PC-9 (cell line): Measurements from ENCODE around the gene PIAS4. TPM values are rescaled to one million over a fixed set of nuclear protein-coding genes. Genes with fewer than 3 reads are reported as not detected.

Source experiments
- BruUV-seq: library from RNA; stranded (reverse); fragments of 400-500 nt; replicated peaks from 2 replicates; lab custom pipeline; 2021; lab: Mats Ljungman, UMichigan
- CTCF ChIA-PET: fragments of 300-600 bp; sonication (Branson Sonifier 250); formaldehyde crosslinking; loops from one replicate; lab custom pipeline; 2022; ENCODE audit warnings: antibody characterized with exemption; lab: Charles Lee
- POLR2A ChIA-PET: fragments of 300-600 bp; sonication (Branson Sonifier 250); formaldehyde crosslinking; loops from one replicate; lab custom pipeline; 2022; ENCODE audit warnings: antibody characterized with exemption; ENCODE audit not compliant: unreplicated experiment; lab: Charles Lee
- DNase-seq, 2 experiments: peaks; one replicate each; pipeline versions ENCODE4 v3.0.0 to v3.0.0-alpha.2; 2015 to 2022; ENCODE audit warnings: mixed read lengths in 1 of 2
- H2AFZ ChIP-seq: fragments of 200-600 bp; sonication (generic); 2 replicates; pipeline ENCODE4 v1.8.1; 2017; ENCODE audit warnings: antibody characterized with exemption
- H3F3A ChIP-seq: fragments of 200-600 bp; sonication (generic); 2 replicates; pipeline ENCODE4 v1.8.1; 2017; ENCODE audit warnings: antibody characterized with exemption, mild to moderate bottlenecking, low read depth; ENCODE audit not compliant: insufficient read depth
- H3K27ac ChIP-seq: fragments of 200-600 bp; sonication (generic); 2 replicates; pipeline ENCODE4 v1.6.1; 2016; ENCODE audit warnings: mixed run types
- H3K27me3 ChIP-seq: fragments of 200-600 bp; sonication (generic); 2 replicates; pipeline ENCODE4 v1.6.1; 2016; ENCODE audit warnings: low read depth, mixed run types; ENCODE audit not compliant: insufficient read depth
- H3K36me3 ChIP-seq: fragments of 200-600 bp; sonication (generic); 2 replicates; pipeline ENCODE4 v1.6.1; 2016; ENCODE audit warnings: low read depth, mixed run types
- H3K4me1 ChIP-seq: fragments of 200-600 bp; sonication (generic); replicated peaks from 2 replicates; pipeline ENCODE4 v1.6.1; 2016; ENCODE audit warnings: mixed run types; ENCODE audit not compliant: insufficient read depth
- H3K4me2 ChIP-seq: fragments of 200-600 bp; sonication (generic); 2 replicates; pipeline ENCODE4 v1.6.1; 2017; ENCODE audit warnings: mixed run types
- H3K4me3 ChIP-seq: fragments of 200-600 bp; sonication (generic); 2 replicates; pipeline ENCODE4 v1.6.1; 2016; ENCODE audit warnings: mixed run types
- H3K79me2 ChIP-seq: fragments of 200-600 bp; sonication (generic); 2 replicates; pipeline ENCODE4 v1.6.1; 2017; ENCODE audit warnings: low read depth, mixed run types
- H3K9me2 ChIP-seq: fragments of 200-600 bp; sonication (generic); 2 replicates; pipeline ENCODE4 v1.8.1; 2017; ENCODE audit warnings: mild to moderate bottlenecking; ENCODE audit not compliant: insufficient read depth
- H3K9me3 ChIP-seq: fragments of 200-600 bp; sonication (generic); 2 replicates; pipeline ENCODE4 v1.8.1; 2016; ENCODE audit warnings: low read depth; ENCODE audit not compliant: insufficient read depth
- H4K20me1 ChIP-seq: fragments of 200-600 bp; sonication (generic); 2 replicates; pipeline ENCODE4 v1.8.1; 2017; ENCODE audit not compliant: insufficient read depth
- EZH2 ChIP-seq: fragments of 200-600 bp; sonication (generic); IDR thresholded peaks from 2 replicates; pipeline ENCODE4 v1.8.0; 2017; ENCODE audit warnings: antibody characterized with exemption, low read depth
- intact Hi-C: fragments of 100-400 bp; cut with micrococcal nuclease; formaldehyde crosslinking; loops from one replicate; pipeline ENCODE4 v1.10.0; 2022; ENCODE audit not compliant: unreplicated experiment
- total RNA-seq: library from RNA; stranded (reverse); gene quantifications from 2 replicates; pipeline ENCODE4 v1.2.3, GENCODE V29; 2021
- TF ChIP-seq, protein P1 (sequence below): fragments of 200-600 bp; sonication (generic); conservative IDR thresholded peaks from 2 replicates; pipeline ENCODE4 v1.6.1; 2017; ENCODE audit warnings: mixed run types, antibody characterized with exemption, mild to moderate bottlenecking, moderate library complexity

Gene PIAS4
- total RNA-seq, 1 experiment from 2014 or later, result 26.5 TPM

DNA sequence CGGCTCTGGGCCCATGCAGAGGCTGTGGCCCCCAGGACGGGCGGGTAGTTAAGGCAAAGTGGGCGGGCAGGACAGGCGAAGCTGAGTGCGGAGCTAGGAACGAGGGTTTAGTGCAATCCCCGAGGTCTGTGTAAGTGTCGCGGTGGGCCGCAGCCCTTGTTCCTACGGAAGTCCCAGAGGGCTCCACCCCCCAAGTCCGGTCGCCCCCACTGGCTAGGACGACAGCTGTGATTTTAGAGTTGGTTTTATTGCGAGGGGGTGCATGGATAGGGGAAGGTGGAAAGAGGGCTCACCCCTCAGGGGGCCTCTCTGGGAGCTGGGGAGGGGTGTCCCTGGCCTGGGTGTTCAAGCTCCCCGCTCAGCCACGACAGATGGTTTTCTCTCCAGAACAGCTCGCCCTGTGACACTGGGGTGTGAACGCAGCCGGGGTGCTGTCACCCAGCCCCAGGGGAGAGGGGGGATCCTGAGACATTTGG is 37.5 kb downstream of the PIAS4 start:
- Histone ChIP-seq H3K4me1 (peaks cover 19% of the 10 kb centered on the region), H4K20me1 (peaks cover 44% of the 10 kb centered on the region), H3K9me2 (no peaks in the 10 kb centered on the region), H3K27me3 (no peaks in the 10 kb centered on the region), H3K79me2 (peaks cover 54% of the 10 kb centered on the region), H3F3A (peaks cover 28% of the 10 kb centered on the region; the same call in 1 of the 2 replicates), H3K27ac (no peak overlapping the region), H2AFZ (no peak overlapping the region), H3K36me3 (no peaks in the 10 kb centered on the region), H3K4me2 (no peak overlapping the region), H3K9me3 (no peaks in the 10 kb centered on the region), H3K4me3 (no peak overlapping the region)
- TF ChIP-seq, protein P1, sequence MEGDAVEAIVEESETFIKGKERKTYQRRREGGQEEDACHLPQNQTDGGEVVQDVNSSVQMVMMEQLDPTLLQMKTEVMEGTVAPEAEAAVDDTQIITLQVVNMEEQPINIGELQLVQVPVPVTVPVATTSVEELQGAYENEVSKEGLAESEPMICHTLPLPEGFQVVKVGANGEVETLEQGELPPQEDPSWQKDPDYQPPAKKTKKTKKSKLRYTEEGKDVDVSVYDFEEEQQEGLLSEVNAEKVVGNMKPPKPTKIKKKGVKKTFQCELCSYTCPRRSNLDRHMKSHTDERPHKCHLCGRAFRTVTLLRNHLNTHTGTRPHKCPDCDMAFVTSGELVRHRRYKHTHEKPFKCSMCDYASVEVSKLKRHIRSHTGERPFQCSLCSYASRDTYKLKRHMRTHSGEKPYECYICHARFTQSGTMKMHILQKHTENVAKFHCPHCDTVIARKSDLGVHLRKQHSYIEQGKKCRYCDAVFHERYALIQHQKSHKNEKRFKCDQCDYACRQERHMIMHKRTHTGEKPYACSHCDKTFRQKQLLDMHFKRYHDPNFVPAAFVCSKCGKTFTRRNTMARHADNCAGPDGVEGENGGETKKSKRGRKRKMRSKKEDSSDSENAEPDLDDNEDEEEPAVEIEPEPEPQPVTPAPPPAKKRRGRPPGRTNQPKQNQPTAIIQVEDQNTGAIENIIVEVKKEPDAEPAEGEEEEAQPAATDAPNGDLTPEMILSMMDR, result no peak
- no peak for TF ChIP-seq EZH2
- no peak for DNase-seq
- ChIA-PET POLR2A (no interaction called here), CTCF (no interaction called here)
- intact Hi-C loops, result no loop called here
- BruUV-seq, result no TSS peak

DNA sequence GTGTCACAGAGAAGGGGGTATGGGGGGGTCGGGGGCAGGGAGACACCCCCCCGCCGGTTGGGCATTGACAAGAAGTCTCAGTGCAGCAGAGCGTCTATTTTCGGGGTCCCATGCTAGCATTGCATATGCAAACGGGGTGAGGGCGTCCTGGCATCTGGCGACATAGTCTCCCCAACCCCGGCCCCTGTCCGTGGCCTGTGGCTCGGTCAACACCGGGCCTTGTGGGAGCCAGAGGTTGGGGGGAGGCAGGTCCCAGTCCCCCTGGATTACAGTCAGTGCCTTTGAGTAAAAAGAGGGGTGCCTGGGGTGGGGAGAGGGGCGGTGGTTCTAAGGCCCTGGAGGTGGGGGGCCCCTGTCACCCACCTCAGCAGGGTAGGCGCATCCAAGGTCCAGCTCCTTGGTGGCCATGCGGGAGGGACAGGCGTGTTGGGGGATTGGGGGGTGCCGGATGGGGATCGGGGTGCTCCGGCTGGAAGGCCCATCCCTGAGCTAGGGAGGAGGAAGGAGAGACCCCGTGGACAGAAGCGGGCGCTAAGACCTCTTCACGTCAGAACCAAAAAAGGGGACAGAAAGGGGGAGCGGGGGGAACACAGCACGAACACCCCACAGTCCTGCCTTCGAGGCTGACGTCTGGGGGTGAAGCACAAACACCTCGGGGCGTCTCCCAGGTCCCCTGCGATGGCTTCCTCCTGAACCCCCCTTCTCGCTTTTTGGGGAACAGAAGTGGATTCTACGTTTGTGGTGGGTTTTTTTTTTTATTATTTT is 38.2 kb downstream of the PIAS4 start:
- intact Hi-C loops, result no loop called here
- Histone ChIP-seq H3K27ac (no peak overlapping the region), H3K4me3 (no peak overlapping the region), H3K4me1 (peaks cover 19% of the 10 kb centered on the region), H3K9me3 (no peaks in the 10 kb centered on the region), H3K9me2 (no peaks in the 10 kb centered on the region), H3K27me3 (no peaks in the 10 kb centered on the region), H3F3A (peaks cover 21% of the 10 kb centered on the region; the same call in 1 of the 2 replicates), H2AFZ (no peak overlapping the region), H3K36me3 (no peaks in the 10 kb centered on the region), H4K20me1 (peaks cover 40% of the 10 kb centered on the region), H3K79me2 (peaks cover 61% of the 10 kb centered on the region), H3K4me2 (no peak overlapping the region)
- TSS peak; percentile 12 for BruUV-seq
- CTCF ChIA-PET, result no interaction called here
- POLR2A ChIA-PET, result no interaction called here
- no peak for TF ChIP-seq EZH2
- TF ChIP-seq, protein P1, result no peak
- no peak for DNase-seq

- H3K27ac ChIP-seq, result no peak overlapping the region
- no peaks in the 10 kb centered on the region for H3K9me2 ChIP-seq
- H4K20me1 ChIP-seq, result peaks cover 39% of the 10 kb centered on the region
- peaks cover 3% of the 10 kb centered on the region; the same call in 1 of the 2 replicates for H3K36me3 ChIP-seq
- BruUV-seq, result no TSS peak
- peaks cover 23% of the 10 kb centered on the region for H3K4me1 ChIP-seq
- intact Hi-C loops, result no loop called here
- no peaks in the 10 kb centered on the region for H3K27me3 ChIP-seq
- no peak overlapping the region for H3K4me2 ChIP-seq
- H3K9me3 ChIP-seq, result no peaks in the 10 kb centered on the region
- ChIA-PET CTCF (no interaction called here), POLR2A (no interaction called here)
- TF ChIP-seq, protein P1, result no peak
- TF ChIP-seq EZH2, result no peak
- peaks cover 19% of the 10 kb centered on the region; the same call in 1 of the 2 replicates for H3F3A ChIP-seq
- H3K79me2 ChIP-seq, result peaks cover 67% of the 10 kb centered on the region
- H2AFZ ChIP-seq, result no peak overlapping the region
- no peak overlapping the region for H3K4me3 ChIP-seq
- no peak for DNase-seq
These were observed 38.8 kb downstream of the PIAS4 start for GRCh38 chr19:4046362-4046691.
